OCI-LY7 (cell line): Measurements from ENCODE around the gene ACKR4. TPM values are rescaled to one million over a fixed set of nuclear protein-coding genes. Genes with fewer than 3 reads are reported as not detected.

Experiments
- BruUV-seq: library from RNA; stranded (reverse); fragments of 400-500 nt; replicated peaks from 2 replicates; lab custom pipeline; 2021; lab: Mats Ljungman, UMichigan
- CTCF ChIA-PET: fragments of 300-600 bp; sonication (Branson Sonifier 250); formaldehyde crosslinking; loops from one replicate; lab custom pipeline; 2022; ENCODE audit warnings: antibody characterized with exemption; ENCODE audit not compliant: unreplicated experiment; lab: Charles Lee
- POLR2A ChIA-PET: fragments of 300-600 bp; sonication (Branson Sonifier 250); formaldehyde crosslinking; loops from one replicate; lab custom pipeline; 2022; ENCODE audit warnings: antibody characterized with exemption; lab: Charles Lee
- DNase-seq: peaks from one replicate; pipeline ENCODE4 v3.0.0-alpha.2; 2015; ENCODE audit warnings: low spot score
- H2AFZ ChIP-seq: fragments of 200-600 bp; sonication (generic), shearing (Covaris generic); 2 replicates; pipeline ENCODE4 v1.6.1; 2014; ENCODE audit warnings: mild to moderate bottlenecking, antibody characterized with exemption, low read length, moderate library complexity
- H3K27ac ChIP-seq: fragments of 200-600 bp; sonication (generic); 2 replicates; pipeline ENCODE4 v1.5.1; 2014; ENCODE audit warnings: mixed run types, low read depth, mild to moderate bottlenecking, moderate library complexity, low read length, inconsistent platforms; ENCODE audit not compliant: poor library complexity, severe bottlenecking
- H3K36me3 ChIP-seq: fragments of 200-600 bp; sonication (generic); 2 replicates; pipeline ENCODE4 v1.6.1; 2014; ENCODE audit warnings: mild to moderate bottlenecking, antibody characterized with exemption, low read length, moderate library complexity, mixed read lengths; ENCODE audit not compliant: insufficient read depth
- H3K4me1 ChIP-seq: fragments of 200-600 bp; sonication (generic); 2 replicates; pipeline ENCODE4 v1.5.1; 2014; ENCODE audit warnings: mild to moderate bottlenecking, low read length; ENCODE audit not compliant: insufficient read depth, poor library complexity, severe bottlenecking
- H3K4me2 ChIP-seq: fragments of 200-600 bp; sonication (generic); 2 replicates; pipeline ENCODE4 v1.6.1; 2014; ENCODE audit warnings: mild to moderate bottlenecking, low read length
- H3K4me3 ChIP-seq: fragments of 200-600 bp; sonication (generic); 2 replicates; pipeline ENCODE4 v1.5.1; 2014; ENCODE audit warnings: mild to moderate bottlenecking, low read depth, low read length; ENCODE audit not compliant: poor library complexity, severe bottlenecking
- H3K79me2 ChIP-seq: fragments of 200-600 bp; sonication (generic); 2 replicates; pipeline ENCODE4 v1.6.1; 2016; ENCODE audit warnings: low read depth, mild to moderate bottlenecking, low read length, moderate library complexity, mixed read lengths; ENCODE audit not compliant: insufficient read depth
- H3K9me2 ChIP-seq: fragments of 200-600 bp; sonication (generic); 2 replicates; pipeline ENCODE4 v1.6.1; 2016; ENCODE audit warnings: mild to moderate bottlenecking, low read length, mixed read lengths; ENCODE audit not compliant: insufficient read depth
- H3K9me3 ChIP-seq: fragments of 200-600 bp; sonication (generic); 2 replicates; pipeline ENCODE4 v1.6.1; 2014; ENCODE audit warnings: mild to moderate bottlenecking, mixed run types, low read length, mixed read lengths
- H4K20me1 ChIP-seq: fragments of 200-600 bp; sonication (generic); 2 replicates; pipeline ENCODE4 v1.6.1; 2014; ENCODE audit warnings: mild to moderate bottlenecking, antibody characterized with exemption, low read length, moderate library complexity, mixed read lengths; ENCODE audit not compliant: insufficient read depth
- EZH2phosphoT487 ChIP-seq: fragments of 200-600 bp; sonication (generic); IDR thresholded peaks from 2 replicates; pipeline ENCODE4 v1.6.1; 2018; ENCODE audit warnings: low read depth, borderline replicate concordance, mild to moderate bottlenecking, mixed run types, antibody characterized with exemption, low read length, moderate library complexity, mixed read lengths
- intact Hi-C: fragments of 100-400 bp; cut with micrococcal nuclease; formaldehyde crosslinking; loops from one replicate; pipeline ENCODE4 v1.10.0; 2022; ENCODE audit not compliant: unreplicated experiment
- total RNA-seq, 2 experiments: library from RNA; depleted of rRNA in 1 of 2; stranded (reverse); fragments of >200 nt in 1 of 2; shearing (Covaris generic) in 1 of 2; gene quantifications; 2 replicates each; pipeline ENCODE4 v1.2.3, GENCODE V29; 2014 to 2022
- TF ChIP-seq, protein P1 (sequence below): fragments of 200-600 bp; sonication (generic); conservative IDR thresholded peaks from 2 replicates; pipeline ENCODE4 v1.5.1; 2014; ENCODE audit warnings: mild to moderate bottlenecking, antibody characterized with exemption, low read length, moderate library complexity, mixed read lengths

The ACKR4 gene
- total RNA-seq, 2 experiments from 2014 or later = 2.4 to 2.5 TPM

DNA sequence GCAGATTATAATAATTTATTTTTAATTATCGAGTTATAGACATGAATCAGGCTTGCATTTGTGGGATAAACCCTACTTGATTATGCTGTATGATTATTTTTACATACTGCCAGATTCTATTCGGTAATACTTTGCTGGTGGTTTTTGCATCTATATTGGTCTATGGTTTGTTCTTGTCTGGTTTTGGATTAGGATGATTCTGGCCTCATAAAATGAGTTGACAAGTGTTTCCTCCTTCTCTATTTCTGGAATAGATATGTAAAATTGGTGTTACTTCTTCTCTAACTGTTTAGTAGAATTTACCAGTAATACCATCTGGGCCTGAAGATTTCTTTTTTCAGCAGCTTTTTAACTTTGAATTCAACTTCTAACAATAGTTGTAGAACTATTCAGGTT lies 33.0 kb upstream of the ACKR4 start:
- H3K4me1 ChIP-seq = peaks cover 20% of the 10 kb centered on the region
- H3K4me2 ChIP-seq = peak overlapping the region; percentile 43
- intact Hi-C loops = no loop called here
- POLR2A ChIA-PET = no interaction called here
- DNase-seq = no peak
- peaks cover 8% of the 10 kb centered on the region; the same call in 1 of the 2 replicates for H3K36me3 ChIP-seq
- no peaks in the 10 kb centered on the region for H3K9me2 ChIP-seq
- no peaks in the 10 kb centered on the region for H4K20me1 ChIP-seq
- TF ChIP-seq, protein P1, sequence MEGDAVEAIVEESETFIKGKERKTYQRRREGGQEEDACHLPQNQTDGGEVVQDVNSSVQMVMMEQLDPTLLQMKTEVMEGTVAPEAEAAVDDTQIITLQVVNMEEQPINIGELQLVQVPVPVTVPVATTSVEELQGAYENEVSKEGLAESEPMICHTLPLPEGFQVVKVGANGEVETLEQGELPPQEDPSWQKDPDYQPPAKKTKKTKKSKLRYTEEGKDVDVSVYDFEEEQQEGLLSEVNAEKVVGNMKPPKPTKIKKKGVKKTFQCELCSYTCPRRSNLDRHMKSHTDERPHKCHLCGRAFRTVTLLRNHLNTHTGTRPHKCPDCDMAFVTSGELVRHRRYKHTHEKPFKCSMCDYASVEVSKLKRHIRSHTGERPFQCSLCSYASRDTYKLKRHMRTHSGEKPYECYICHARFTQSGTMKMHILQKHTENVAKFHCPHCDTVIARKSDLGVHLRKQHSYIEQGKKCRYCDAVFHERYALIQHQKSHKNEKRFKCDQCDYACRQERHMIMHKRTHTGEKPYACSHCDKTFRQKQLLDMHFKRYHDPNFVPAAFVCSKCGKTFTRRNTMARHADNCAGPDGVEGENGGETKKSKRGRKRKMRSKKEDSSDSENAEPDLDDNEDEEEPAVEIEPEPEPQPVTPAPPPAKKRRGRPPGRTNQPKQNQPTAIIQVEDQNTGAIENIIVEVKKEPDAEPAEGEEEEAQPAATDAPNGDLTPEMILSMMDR = no peak
- TF ChIP-seq EZH2phosphoT487 = no peak
- H3K4me3 ChIP-seq = no peak overlapping the region
- no peak overlapping the region for H3K27ac ChIP-seq
- CTCF ChIA-PET = no interaction called here
- BruUV-seq = no TSS peak
- H2AFZ ChIP-seq = no peak overlapping the region
- H3K9me3 ChIP-seq = peaks cover 3% of the 10 kb centered on the region; the same call in 1 of the 2 replicates
- no peaks in the 10 kb centered on the region for H3K79me2 ChIP-seq

DNA sequence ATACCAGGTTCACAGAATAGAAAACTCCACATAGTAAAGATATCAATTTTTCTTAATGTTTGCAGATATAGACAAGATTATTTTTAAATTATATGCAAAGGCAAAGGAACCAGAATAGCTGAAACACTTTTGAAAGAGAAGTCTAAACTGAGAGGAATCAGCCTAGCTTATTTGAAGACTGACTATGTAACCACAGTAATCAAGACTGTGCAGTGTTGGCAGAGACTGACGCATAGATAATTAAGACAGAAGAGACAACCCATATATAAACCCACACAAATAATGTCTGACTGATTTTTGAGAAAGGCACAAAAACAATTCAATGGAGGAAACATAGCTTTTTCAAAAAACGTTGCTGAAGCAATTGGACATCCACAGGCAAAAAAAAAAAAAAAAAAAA lies 28.6 kb upstream of the ACKR4 start:
- no peaks in the 10 kb centered on the region for H3K9me3 ChIP-seq
- ChIA-PET POLR2A (interaction anchor here (0.6 to 1.2 kb wide), 6 partner anchors 15 to 1586 kb away, joined by 3 to 6 read pairs (median 3); no protein-coding TSS in a partner anchor), CTCF (no interaction called here)
- peaks cover 14% of the 10 kb centered on the region for H3K4me1 ChIP-seq
- intact Hi-C loops = no loop called here
- no peak overlapping the region for H2AFZ ChIP-seq
- no peak overlapping the region for H3K4me2 ChIP-seq
- no peak for TF ChIP-seq EZH2phosphoT487
- TF ChIP-seq, protein P1 = no peak
- BruUV-seq = no TSS peak
- no peak for DNase-seq
- no peaks in the 10 kb centered on the region; the same call in 1 of the 2 replicates for H3K36me3 ChIP-seq
- H3K4me3 ChIP-seq = no peak overlapping the region
- H4K20me1 ChIP-seq = no peaks in the 10 kb centered on the region
- no peak overlapping the region for H3K27ac ChIP-seq
- H3K9me2 ChIP-seq = no peaks in the 10 kb centered on the region
- H3K79me2 ChIP-seq = no peaks in the 10 kb centered on the region

DNA sequence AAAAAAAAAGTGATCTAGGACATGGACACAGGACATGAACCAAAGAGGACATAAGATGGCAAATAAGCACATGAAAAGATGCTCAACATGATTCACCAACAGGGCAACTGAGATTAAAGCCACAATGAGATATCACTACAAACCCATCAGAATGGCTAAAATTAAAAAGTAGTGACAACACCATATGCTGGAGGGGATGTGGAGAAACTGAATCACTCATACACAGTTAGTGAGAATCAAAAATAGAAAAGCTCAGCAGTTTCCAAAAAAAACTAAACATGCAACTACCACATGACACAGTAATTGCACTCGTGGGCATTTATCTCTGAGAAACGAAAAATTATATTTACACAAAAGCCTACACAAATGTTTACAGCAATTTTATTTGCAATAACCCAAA lies 27.9 kb upstream of the ACKR4 start:
- POLR2A ChIA-PET = interaction anchor here (0.6 to 1.2 kb wide), 6 partner anchors 16 to 1586 kb away, joined by 3 to 6 read pairs (median 3); no protein-coding TSS in a partner anchor
- TF ChIP-seq, protein P1 = no peak
- TF ChIP-seq EZH2phosphoT487 = no peak
- Histone ChIP-seq H2AFZ (no peak overlapping the region), H3K79me2 (no peaks in the 10 kb centered on the region), H3K4me1 (peaks cover 6% of the 10 kb centered on the region), H3K4me3 (no peak overlapping the region), H3K36me3 (peaks cover 2% of the 10 kb centered on the region; the same call in 1 of the 2 replicates), H3K4me2 (no peak overlapping the region), H3K9me3 (no peaks in the 10 kb centered on the region), H4K20me1 (no peaks in the 10 kb centered on the region), H3K27ac (no peak overlapping the region), H3K9me2 (no peaks in the 10 kb centered on the region)
- intact Hi-C loops = no loop called here
- BruUV-seq = no TSS peak
- DNase-seq = no peak
- CTCF ChIA-PET = no interaction called here
